H1 (cell line): ENCODE measurements around the gene KRTAP10-12. TPM values are rescaled to one million over a fixed set of nuclear protein-coding genes. Genes with fewer than 3 reads are reported as not detected.

Source experiments
- CTCF ChIA-PET: fragments of 300-600 bp; sonication (Branson Sonifier 250); formaldehyde crosslinking; loops from one replicate; lab custom pipeline; 2021; ENCODE audit not compliant: partially characterized antibody; lab: Charles Lee
- POLR2A ChIA-PET: fragments of 300-600 bp; sonication (Branson Sonifier 250); formaldehyde crosslinking; loops from one replicate; lab custom pipeline; 2021; ENCODE audit warnings: inconsistent platforms; ENCODE audit not compliant: partially characterized antibody; lab: Charles Lee
- DNase-seq, 2 experiments: peaks; one replicate each; pipeline versions ENCODE4 v3.0.0 to v3.0.0-alpha.2; 2010 to 2022; ENCODE audit warnings: low spot score in 2 of 2, low read depth in 1 of 2, mixed read lengths in 1 of 2
- FAIRE-seq: peaks from 2 replicates; lab custom pipeline; 2011; peaks lifted over from hg19 to GRCh38; lab: Jason Lieb, UNC
- H2AFZ ChIP-seq: 2 replicates; pipeline ENCODE4 v1.8.1; 2012; ENCODE audit warnings: low read length, inconsistent platforms
- H2AK5ac ChIP-seq: 2 replicates; pipeline ENCODE4 v1.6.1; 2013; ENCODE audit warnings: low read depth, low read length
- H2BK120ac ChIP-seq: replicated peaks from 2 replicates; pipeline ENCODE3; 2013; ENCODE audit warnings: low read depth, low read length, inconsistent platforms
- H2BK12ac ChIP-seq: 2 replicates; pipeline ENCODE4 v1.6.1; 2013; ENCODE audit warnings: low read depth, low read length
- H2BK15ac ChIP-seq: 2 replicates; pipeline ENCODE4 v1.6.1; 2013; ENCODE audit warnings: low read length
- H2BK20ac ChIP-seq: 2 replicates; pipeline ENCODE4 v1.6.1; 2013; ENCODE audit warnings: low read length
- H2BK5ac ChIP-seq: 2 replicates; pipeline ENCODE4 v1.6.1; 2013; ENCODE audit warnings: low read depth, low read length
- H3K14ac ChIP-seq: 2 replicates; pipeline ENCODE4 v1.6.1; 2013; ENCODE audit warnings: inconsistent platforms; ENCODE audit not compliant: insufficient read length
- H3K18ac ChIP-seq: 2 replicates; pipeline ENCODE4 v1.6.1; 2013; ENCODE audit warnings: low read length; ENCODE audit errors: extremely low read depth
- H3K23ac ChIP-seq: 2 replicates; pipeline ENCODE4 v1.6.1; 2013; ENCODE audit warnings: inconsistent platforms; ENCODE audit not compliant: insufficient read length
- H3K23me2 ChIP-seq: 2 replicates; pipeline ENCODE4 v1.6.1; 2013; ENCODE audit warnings: low read depth, low read length
- H3K27ac ChIP-seq: 2 replicates; pipeline ENCODE4 v1.6.1; 2011; ENCODE audit warnings: low read depth, low read length, inconsistent platforms
- H3K27me3 ChIP-seq, 4 experiments: replicated peaks in 1 of 4; 1 replicate in 1 of 4; 2 replicates in 3 of 4; pipeline versions ENCODE4 v1.6.1 to v1.8.1; 2011 to 2013; ENCODE audit warnings: low read length in 3 of 4, mild to moderate bottlenecking in 3 of 4, inconsistent platforms in 2 of 4, mixed read lengths in 2 of 4, moderate library complexity in 1 of 4; ENCODE audit not compliant: control insufficient read depth in 3 of 4, insufficient read depth in 3 of 4; ENCODE audit errors: extremely low read depth in 1 of 4
- H3K36me3 ChIP-seq, 4 experiments: 2 replicates each; pipeline versions ENCODE4 v1.6.1 to v1.8.1; 2011 to 2013; ENCODE audit warnings: mild to moderate bottlenecking in 4 of 4, low read length in 3 of 4, moderate library complexity in 2 of 4, control low read depth in 1 of 4, inconsistent platforms in 1 of 4; ENCODE audit not compliant: insufficient read depth in 4 of 4, control insufficient read depth in 2 of 4
- H3K4ac ChIP-seq: replicated peaks from 2 replicates; pipeline ENCODE3; 2013; ENCODE audit warnings: low read length, low read depth, mixed read lengths, inconsistent platforms; ENCODE audit not compliant: insufficient read length
- H3K4me1 ChIP-seq, 4 experiments: replicated peaks in 1 of 4; 1 replicate in 1 of 4; 2 replicates in 3 of 4; pipeline versions ENCODE4 v1.6.1 to v1.8.1; 2011 to 2013; ENCODE audit warnings: low read length in 3 of 4, inconsistent platforms in 2 of 4, mixed read lengths in 1 of 4; ENCODE audit not compliant: insufficient read depth in 4 of 4, control insufficient read depth in 3 of 4
- H3K4me2 ChIP-seq, 2 experiments: 2 replicates each; pipeline versions ENCODE4 v1.6.1 to v1.8.1; 2011 to 2013; ENCODE audit warnings: low read depth in 2 of 2, low read length in 2 of 2, control low read depth in 1 of 2, inconsistent platforms in 1 of 2, mild to moderate bottlenecking in 1 of 2; ENCODE audit not compliant: insufficient read depth in 1 of 2
- H3K4me3 ChIP-seq, 4 experiments: fragments of 200-600, 300-600 bp in 1 of 4; sonication (generic), shearing (Covaris generic), sonication (Bioruptor Twin) in 1 of 4; 2 replicates each; pipeline versions ENCODE4 v1.5.1 to v1.8.1; 2011 to 2016; ENCODE audit warnings: low read length in 4 of 4, low read depth in 3 of 4, control low read depth in 2 of 4, inconsistent platforms in 2 of 4, mild to moderate bottlenecking in 2 of 4, mixed read lengths in 1 of 4, moderate library complexity in 1 of 4; ENCODE audit not compliant: insufficient read depth in 2 of 4; ENCODE audit errors: extremely low read depth in 1 of 4
- H3K56ac ChIP-seq: replicated peaks from 2 replicates; pipeline ENCODE3; 2013; ENCODE audit warnings: low read depth, mild to moderate bottlenecking, mixed read lengths, low read length, inconsistent platforms; ENCODE audit not compliant: insufficient read length
- H3K79me1 ChIP-seq: 2 replicates; pipeline ENCODE4 v1.6.1; 2013; ENCODE audit warnings: low read depth, low read length, control low read depth
- H3K79me2 ChIP-seq, 2 experiments: 2 replicates each; pipeline versions ENCODE4 v1.6.1 to v1.8.1; 2012 to 2013; ENCODE audit warnings: low read length in 2 of 2, mild to moderate bottlenecking in 2 of 2, inconsistent platforms in 1 of 2; ENCODE audit not compliant: insufficient read depth in 2 of 2, control insufficient read depth in 1 of 2
- H3K9ac ChIP-seq, 4 experiments: replicated peaks in 1 of 4; 1 replicate in 1 of 4; 2 replicates in 3 of 4; pipeline versions ENCODE4 v1.6.1 to v1.8.1; 2011 to 2013; ENCODE audit warnings: low read depth in 3 of 4, low read length in 3 of 4, control low read depth in 2 of 4, mild to moderate bottlenecking in 2 of 4, moderate library complexity in 2 of 4, inconsistent platforms in 1 of 4; ENCODE audit errors: extremely low read depth in 1 of 4
- H3K9me3 ChIP-seq, 2 experiments: 2 replicates each; pipeline versions ENCODE4 v1.6.1 to v1.8.1; 2012 to 2013; ENCODE audit warnings: mild to moderate bottlenecking in 2 of 2, moderate library complexity in 2 of 2, control low read depth in 1 of 2, inconsistent platforms in 1 of 2, low read depth in 1 of 2, low read length in 1 of 2, mixed read lengths in 1 of 2; ENCODE audit not compliant: insufficient read depth in 2 of 2
- H4K20me1 ChIP-seq, 2 experiments: replicated peaks in 1 of 2; 2 replicates each; pipeline versions ENCODE3 to v1.8.1; 2011 to 2013; ENCODE audit warnings: inconsistent platforms in 2 of 2, low read length in 2 of 2, mild to moderate bottlenecking in 1 of 2; ENCODE audit not compliant: insufficient read depth in 2 of 2, control insufficient read depth in 1 of 2
- H4K5ac ChIP-seq: 2 replicates; pipeline ENCODE4 v1.6.1; 2013; ENCODE audit warnings: low read length, low read depth, mixed read lengths, inconsistent platforms; ENCODE audit not compliant: insufficient read length
- H4K8ac ChIP-seq: 2 replicates; pipeline ENCODE4 v1.8.0; 2013; ENCODE audit warnings: mild to moderate bottlenecking, moderate library complexity, low read length, inconsistent platforms; ENCODE audit not compliant: insufficient read depth; ENCODE audit errors: extremely low read depth
- H4K91ac ChIP-seq: replicated peaks from 2 replicates; pipeline ENCODE3; 2013; ENCODE audit warnings: low read length, mixed read lengths, inconsistent platforms; ENCODE audit not compliant: insufficient read length
- EZH2 ChIP-seq: fragments of 200-600 bp; sonication (generic); IDR thresholded peaks from 2 replicates; pipeline ENCODE4 v1.7.1; 2012; ENCODE audit warnings: low read depth, mild to moderate bottlenecking, moderate library complexity, low read length, inconsistent platforms; ENCODE audit not compliant: severe bottlenecking
- SIX5 ChIP-seq: IDR thresholded peaks from 2 replicates; pipeline ENCODE4 v1.6.1; 2011; ENCODE audit warnings: mild to moderate bottlenecking, low read depth, low read length
- WGBS, 2 experiments: shearing (Covaris generic) in 1 of 2; methylation state at CpG; one replicate each; pipeline versions ENCODE4 v1.1.6 to v1.1.7; 2013 to 2015; ENCODE audit warnings: low lambda C conversion rate in 2 of 2, mixed read lengths in 2 of 2, inconsistent platforms in 1 of 2, low coverage in 1 of 2, missing lambda C conversion rate in 1 of 2; ENCODE audit not compliant: insufficient replicate concordance in 2 of 2, insufficient coverage in 1 of 2, insufficient read length in 1 of 2; ENCODE audit errors: extremely low coverage in 1 of 2, missing lambda C conversion rate in 1 of 2; 5-methylcytosine and 5-hydroxymethylcytosine counted together
- polyA plus RNA-seq, 7 experiments: library from polyadenylated mRNA; depleted of rRNA in 3 of 7; stranded (reverse) in 5 of 7; unstranded in 2 of 7; fragments of >200 nt in 5 of 7; fragments of 200-250 nt in 2 of 7; gene quantifications; 1 replicate in 5 of 7; 2 replicates in 1 of 7; 4 replicates in 1 of 7; pipeline versions ENCODE4 v1.2.1 to v1.2.3, GENCODE V29; 2011 to 2013; ENCODE audit warnings: missing spikeins in 2 of 7, mixed read lengths in 2 of 7
- total RNA-seq: library from RNA; stranded (reverse); fragmentation: NEBNext Ultra II Directional; extraction: Animal tissue kit (Norgen Biotek cat#: 25700); gene quantifications from 2 replicates; pipeline ENCODE4 v1.2.1, GENCODE V29; 2021

Gene KRTAP10-12
- total and polyA plus RNA-seq, 2 of the 8 experiments (the other 6 are each of a cell fraction or from before 2014, with no cell fraction given), result not detected

DNA sequence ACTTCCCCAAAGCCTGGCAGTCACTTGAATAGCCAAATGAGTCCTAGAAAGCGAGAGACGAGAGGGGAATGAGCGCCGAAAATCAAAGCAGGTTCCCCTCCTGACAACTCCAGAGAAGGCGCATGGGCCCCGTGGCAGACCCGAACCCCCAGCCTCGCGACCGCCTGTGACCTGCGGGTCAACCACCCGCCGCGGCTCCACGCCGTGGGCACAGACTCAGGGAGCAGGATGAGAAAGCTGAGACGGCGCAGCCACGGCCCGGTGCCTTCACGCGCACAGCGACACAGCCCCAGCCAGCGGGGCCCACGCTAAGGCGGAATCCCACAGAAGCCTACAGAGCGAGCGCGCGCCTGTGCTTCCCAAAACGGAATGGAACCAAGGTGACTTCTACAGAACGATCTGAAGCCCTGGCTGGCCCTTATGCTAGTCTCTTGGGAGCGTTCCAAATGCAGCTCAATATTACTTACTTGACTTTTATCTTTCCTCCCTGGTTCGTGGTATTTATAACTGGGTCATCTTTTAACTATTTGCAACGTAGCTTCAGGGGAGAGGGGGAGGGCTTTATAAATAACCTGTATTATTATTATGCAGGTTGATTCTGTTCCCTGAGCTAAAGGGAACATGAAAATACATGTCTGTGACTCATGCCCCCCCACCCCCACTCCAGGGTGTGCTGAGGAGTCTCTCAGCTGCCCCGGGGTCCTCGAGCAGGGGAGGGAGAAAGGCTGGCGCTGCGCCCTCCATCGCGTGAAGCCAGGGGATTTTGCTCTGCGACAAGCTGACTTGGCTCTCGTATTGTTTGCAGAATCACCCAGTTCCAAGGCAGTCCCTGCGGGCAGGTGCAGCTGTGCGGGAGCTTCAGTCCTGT lies 12.7 kb downstream of the KRTAP10-12 start:
- FAIRE-seq (no peak), DNase-seq (peak in 1 of 2 experiments; percentile 49)
- no peak overlapping the region for H2AFZ ChIP-seq
- peak overlapping the region; percentile 89; the same call in 1 of the 2 replicates for H2BK5ac ChIP-seq
- H4K8ac ChIP-seq, result peak overlapping the region; percentile 63; the same call in 1 of the 2 replicates
- H3K18ac ChIP-seq, result peak overlapping the region; percentile 95
- peak overlapping the region; percentile 99; the same call in 1 of the 2 replicates for H2BK20ac ChIP-seq
- peak overlapping the region; percentile 94 for H2BK120ac ChIP-seq
- H2AK5ac ChIP-seq, result peak overlapping the region; percentile 82; the same call in 1 of the 2 replicates
- no peaks in the 10 kb centered on the region for H3K36me3 ChIP-seq
- H3K4me3 ChIP-seq, result peak overlapping the region; percentile 25 to 58 (median 40); a peak in 7 of 8 replicates
- 4% methylated on average over 38 of the region's 45 CpGs; no CpG with 5 or more reads in 1 of the 2 experiments for WGBS, 2 experiments
- POLR2A ChIA-PET, result interaction anchor here (0.5 to 1.7 kb wide), 6 partner anchors 10 to 230 kb away, joined by 3 to 6 read pairs (median 3); partner anchors contain the start of genes KRTAP10-12 and SLX9
- H3K79me2 ChIP-seq, result no peaks in the 10 kb centered on the region
- H4K5ac ChIP-seq, result peak overlapping the region; percentile 25
- H3K9ac ChIP-seq, result no peak overlapping the region
- no peaks in the 10 kb centered on the region for H3K9me3 ChIP-seq
- peaks cover 3% of the 10 kb centered on the region; the same call in 1 of the 2 replicates for H3K79me1 ChIP-seq
- H3K27me3 ChIP-seq, result peaks cover 24 to 75% (median 68%) of the 10 kb centered on the region in 4 experiments
- peaks cover 47% of the 10 kb centered on the region for H3K23me2 ChIP-seq
- no peak overlapping the region for H3K14ac ChIP-seq
- peaks cover 0 to 58% (median 44%) of the 10 kb centered on the region in 4 experiments; a peak in 6 of 7 replicates for H3K4me1 ChIP-seq
- CTCF ChIA-PET, result interaction anchor here (0.8 to 2.5 kb wide), 13 partner anchors 8 to 211 kb away, joined by 3 to 10 read pairs (median 4); partner anchors contain the start of genes ITGB2 and KRTAP10-12
- peak overlapping the region; percentile 98 for H2BK12ac ChIP-seq
- H4K20me1 ChIP-seq, result peaks cover 0 to 2% of the 10 kb centered on the region in 2 experiments
- H3K23ac ChIP-seq, result no peak overlapping the region
- peak overlapping the region; percentile 91 to 93 for H3K4me2 ChIP-seq
- peak overlapping the region; percentile 84 for H4K91ac ChIP-seq
- peak overlapping the region; percentile 88; the same call in 1 of the 2 replicates for H2BK15ac ChIP-seq
- peak overlapping the region; percentile 74 for H3K4ac ChIP-seq
- no peak overlapping the region for H3K27ac ChIP-seq
- H3K56ac ChIP-seq, result no peak overlapping the region
- TF ChIP-seq SIX5, result no peak
- peak; percentile 87 for TF ChIP-seq EZH2
